ENCODE measurements around the gene TM4SF1.

DNA sequence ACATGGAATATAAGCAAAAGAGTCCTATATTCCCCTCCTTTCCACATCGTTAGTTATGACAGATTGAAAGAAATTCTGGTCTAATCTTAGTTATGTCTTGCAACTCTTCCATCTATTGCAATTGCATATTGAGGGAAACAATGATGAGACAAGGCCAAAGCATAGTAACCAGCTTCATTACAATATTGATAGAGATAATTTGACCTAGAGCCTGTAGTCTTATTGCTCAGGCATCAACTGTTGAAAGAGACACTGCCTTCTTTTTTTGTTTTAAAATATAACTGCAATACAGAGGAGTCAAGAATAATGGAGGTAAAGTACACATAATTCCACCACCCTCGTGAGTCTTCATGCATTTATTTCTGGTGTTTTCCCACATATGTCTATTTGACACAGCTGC lies 46.1 kb downstream of the TM4SF1 start:
- TF ChIP-seq, protein P1, sequence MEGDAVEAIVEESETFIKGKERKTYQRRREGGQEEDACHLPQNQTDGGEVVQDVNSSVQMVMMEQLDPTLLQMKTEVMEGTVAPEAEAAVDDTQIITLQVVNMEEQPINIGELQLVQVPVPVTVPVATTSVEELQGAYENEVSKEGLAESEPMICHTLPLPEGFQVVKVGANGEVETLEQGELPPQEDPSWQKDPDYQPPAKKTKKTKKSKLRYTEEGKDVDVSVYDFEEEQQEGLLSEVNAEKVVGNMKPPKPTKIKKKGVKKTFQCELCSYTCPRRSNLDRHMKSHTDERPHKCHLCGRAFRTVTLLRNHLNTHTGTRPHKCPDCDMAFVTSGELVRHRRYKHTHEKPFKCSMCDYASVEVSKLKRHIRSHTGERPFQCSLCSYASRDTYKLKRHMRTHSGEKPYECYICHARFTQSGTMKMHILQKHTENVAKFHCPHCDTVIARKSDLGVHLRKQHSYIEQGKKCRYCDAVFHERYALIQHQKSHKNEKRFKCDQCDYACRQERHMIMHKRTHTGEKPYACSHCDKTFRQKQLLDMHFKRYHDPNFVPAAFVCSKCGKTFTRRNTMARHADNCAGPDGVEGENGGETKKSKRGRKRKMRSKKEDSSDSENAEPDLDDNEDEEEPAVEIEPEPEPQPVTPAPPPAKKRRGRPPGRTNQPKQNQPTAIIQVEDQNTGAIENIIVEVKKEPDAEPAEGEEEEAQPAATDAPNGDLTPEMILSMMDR (IDR thresholded peaks at IDR 0.05; ENCODE audit: low read length): no peak
- TF ChIP-seq EZH2 (optimal IDR thresholded peaks at IDR 0.05; ENCODE audit: low read depth, low read length) (no peak), EZH2phosphoT487 (IDR thresholded peaks at IDR 0.05; ENCODE audit: low read length) (no peak)

Measured in MM.1S (cell line).